Measurements from ENCODE around the gene GRAMD1A. TPM values are rescaled to one million over a fixed set of nuclear protein-coding genes. Genes with fewer than 3 reads are reported as not detected.

Gene GRAMD1A
- total RNA-seq, result 51.4 and 69.8 TPM in 2 replicates

GRCh38 chr19:34999498-35000337 lies at the start of gene GRAMD1A:
Gene GRAMD1A, plus strand, starts transcription at chr19:35000323. Its CDS starts 156 bp downstream, at chr19:35000479.

GRCh38 chr19:34963573-34964406 lies 36.3 kb upstream of the GRAMD1A start, which contains the start of gene ZNF792:
Gene ZNF792, minus strand, starts transcription at chr19:34964229. Its CDS starts 567 bp downstream, at chr19:34963662.

GRCh38 chr19:35030257-35031071 lies 30.3 kb downstream of the GRAMD1A start, which contains the start of gene SCN1B:
Gene SCN1B, plus strand, starts transcription at chr19:35030470. Its CDS starts 351 bp downstream, at chr19:35030821.

GRCh38 chr19:35041548-35042055 lies 41.5 kb downstream of the GRAMD1A start, which contains the start of gene HPN:
Gene HPN, plus strand, starts transcription at chr19:35041721. Its CDS starts 786 bp downstream, at chr19:35042507.

Other genes starting within 250 kb of the GRAMD1A start
- 11.2 and 12.0 TPM in 2 replicates for gene ZNF599, start 227.1 kb upstream of the GRAMD1A start, total RNA-seq
- 0.36 and 3.1 TPM in 2 replicates for gene ZNF30, start 73.4 kb upstream of the GRAMD1A start, total RNA-seq
- gene ZNF792, start 36.1 kb upstream of the GRAMD1A start, total RNA-seq, result 2.9 and 3.1 TPM in 2 replicates
- 16.2 and 31.6 TPM in 2 replicates for gene SCN1B, start 30.1 kb downstream of the GRAMD1A start, total RNA-seq
- 0.49 TPM in 1 of 2 replicates, not detected in the other for gene HPN, start 41.4 kb downstream of the GRAMD1A start, total RNA-seq
- not detected in 2 replicates for gene FXYD3, start 115.5 kb downstream of the GRAMD1A start, total RNA-seq
- 0.16 TPM in 1 of 2 replicates, not detected in the other for gene LGI4, start 134.7 kb downstream of the GRAMD1A start, total RNA-seq
- gene FXYD1, start 138.5 kb downstream of the GRAMD1A start, total RNA-seq, result 0.49 and 2.0 TPM in 2 replicates
- gene FXYD7, start 142.9 kb downstream of the GRAMD1A start, total RNA-seq, result not detected in 2 replicates
- 101 and 147 TPM in 2 replicates for gene FXYD5, start 154.4 kb downstream of the GRAMD1A start, total RNA-seq
- not detected in 2 replicates for gene FAM187B, start 228.4 kb downstream of the GRAMD1A start, total RNA-seq
- 1.6 and 2.2 TPM in 2 replicates for gene LSR, start 248.7 kb downstream of the GRAMD1A start, total RNA-seq